Heart left ventricle (tissue), 16 donors: ENCODE measurements around the gene TEAD1. TPM values are rescaled to one million over a fixed set of nuclear protein-coding genes. Genes with fewer than 3 reads are reported as not detected.

Experiments
- ATAC-seq, 4 donors: fragments of 200-7000 bp; cut with Tn5 transposase; one replicate each; pipeline ENCODE4 v1.9.1; 2020 to 2022; ENCODE audit warnings: moderate library complexity in 4 of 4, mild to moderate bottlenecking in 3 of 4, moderate number of reproducible peaks in 1 of 4
- DNase-seq, 5 donors: peaks; one replicate each; pipeline ENCODE4 v3.0.0-alpha.2; 2020
- H3K27ac ChIP-seq, 12 donors: fragments of 200-600 bp; sonication (generic) in 4 of 12; one replicate each; pipeline versions ENCODE4 v1.5.0 to v1.8.0; 2016 to 2022; ENCODE audit warnings: mild to moderate bottlenecking in 2 of 12
- H3K27me3 ChIP-seq, 9 donors: fragments of 200-600 bp; sonication (generic) in 2 of 9; one replicate each; pipeline versions ENCODE4 v1.5.1 to v1.8.0; 2016 to 2022; ENCODE audit warnings: mild to moderate bottlenecking in 3 of 9
- H3K36me3 ChIP-seq, 9 donors: fragments of 200-600 bp; sonication (generic) in 2 of 9; one replicate each; pipeline versions ENCODE4 v1.5.0 to v1.8.0; 2018 to 2022; ENCODE audit warnings: mild to moderate bottlenecking in 2 of 9
- H3K4me1 ChIP-seq, 12 donors: fragments of 200-600 bp; sonication (generic) in 4 of 12; one replicate each; pipeline versions ENCODE4 v1.5.0 to v1.8.0; 2016 to 2022; ENCODE audit warnings: mild to moderate bottlenecking in 3 of 12
- H3K4me3 ChIP-seq, 12 donors: fragments of 200-600 bp; sonication (generic) in 4 of 12; one replicate each; pipeline versions ENCODE4 v1.5.0 to v1.8.0; 2017 to 2022; ENCODE audit warnings: mild to moderate bottlenecking in 9 of 12, moderate library complexity in 4 of 12
- H3K9me3 ChIP-seq, 12 donors: fragments of 200-600 bp; sonication (generic) in 4 of 12; one replicate each; pipeline versions ENCODE4 v1.5.0 to v1.8.0; 2016 to 2022; ENCODE audit warnings: mild to moderate bottlenecking in 1 of 12
- POLR2A ChIP-seq, 2 donors: fragments of 450-650 bp; IDR thresholded peaks; one replicate each; pipeline ENCODE4 v1.6.1; 2017; ENCODE audit warnings: antibody characterized with exemption in 2 of 2, mild to moderate bottlenecking in 2 of 2, moderate library complexity in 2 of 2
- WGBS, 4 donors: extraction: QIAGEN DNeasy Blood & Tissue Kit in 2 of 4; methylation state at CpG; one replicate each; pipeline versions ENCODE4 v1.1.5 to v1.1.7; 2013 to 2018; 5-methylcytosine and 5-hydroxymethylcytosine counted together
- intact Hi-C, 10 donors: fragments of 100-400 bp; cut with DNase I; formaldehyde crosslinking; loops; one replicate each; pipeline versions ENCODE4 v1.11.1 to v1.14.2; 2022
- polyA plus RNA-seq, 2 donors: library from polyadenylated mRNA; stranded (reverse); fragments of 200-250 nt; gene quantifications; one replicate each; pipeline ENCODE4 v1.2.3, GENCODE V29; 2013
- total RNA-seq, 9 donors: library from RNA; depleted of rRNA in 2 of 9; stranded (reverse); fragments of >200 nt in 2 of 9; fragmentation: NEBNext Ultra II Directional in 3 of 9; extraction: Animal tissue kit (Norgen Biotek cat#: 25700) in 3 of 9; gene quantifications; one replicate each; pipeline versions ENCODE4 v1.1.0 to v1.2.4, GENCODE V29; 2016 to 2023
- TF ChIP-seq, protein P1 (sequence below), 12 donors: fragments of 200-600 bp; sonication (generic) in 4 of 12; IDR thresholded peaks; one replicate each; pipeline versions ENCODE4 v1.5.0 to v1.8.0; 2018 to 2022; ENCODE audit warnings: antibody characterized with exemption in 12 of 12, mild to moderate bottlenecking in 5 of 12
- donor health status: ischemic (EF 13 %, LVEDD 7.1; RV severe dilation, severe dysfunction).
- donor health status: healthy with polysubstance abuse.
- donor health status: DM: no; HTN: yes; CAD: no.
- donor health status: DM: no; HTN: no; CAD: no.
- donor health status: ischemic (EF 25% LVEDD 6.9; RV normal size, moderate dysfunction).
- donor health status: ischemic (EF 25% LVEDD 5.7; RV mildly dilated, moderate dysfunction).
- donor health status: healthy.
- donor health status: DM: yes; HTN: yes; CAD: no.
- donor health status: ischemic (EF 35%, LVEDD 5.7; RV mildly dilated, moderate dysfunction).
- donor health status: nonischemic (EF 11% LVEDD 7.7; RV severe dilation, severe dysfunction).
- donor health status: DM: yes; HTN: yes; CAD: no.
- donor health status: PGD.
- donor health status: ischemic (EF 29% LVEDD 5.4; RV normal size, mild dysfunction).
- donor health status: nonischemic (EF 23%, LVEDD 6.1; RV moderate dilation, normal function).

TEAD1 gene
- total and polyA plus RNA-seq, 11 donors, result 14.4 to 161 (median 113) TPM

DNA sequence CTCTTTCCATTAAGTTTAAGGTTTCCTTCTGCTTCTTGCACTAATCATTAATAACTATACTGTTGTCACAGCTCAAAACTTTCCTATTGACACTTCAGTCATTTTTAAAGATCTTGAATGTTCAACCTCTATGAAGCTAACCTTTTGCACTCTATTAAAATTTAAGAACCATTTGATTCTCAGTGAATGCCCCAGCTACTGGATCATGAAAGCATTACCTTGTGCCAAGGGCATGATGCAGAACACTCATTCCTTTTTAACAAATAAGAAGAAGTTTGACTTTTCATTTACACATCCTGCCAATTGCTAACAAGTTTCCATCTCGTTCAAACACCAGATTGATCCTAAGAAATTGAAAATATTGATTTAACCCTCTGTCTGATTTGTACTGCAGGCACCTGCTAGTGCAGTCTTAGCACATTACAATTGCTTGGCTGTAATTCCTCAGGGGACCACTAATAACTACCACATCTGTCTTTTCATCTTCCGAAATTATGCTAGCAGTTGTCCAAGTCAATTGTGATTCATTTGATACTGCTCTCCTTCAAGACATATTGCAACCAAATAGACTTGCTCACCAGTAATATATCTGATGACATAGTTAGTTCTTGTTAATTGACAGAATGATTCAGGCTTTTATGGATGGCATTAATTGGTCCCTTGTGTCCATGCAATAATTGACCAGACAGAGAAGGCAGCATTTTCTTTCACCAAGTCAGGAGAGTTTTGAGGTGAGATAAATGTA, 158.4 kb downstream of the TEAD1 start:
- Histone ChIP-seq H3K9me3 (no peaks in the 10 kb centered on the region), H3K4me3 (no peak overlapping the region), H3K27ac (no peak overlapping the region), H3K4me1 (peaks cover 0 to 26% (median 15%) of the 10 kb centered on the region in 12 donors), H3K36me3 (no peaks in the 10 kb centered on the region), H3K27me3 (no peaks in the 10 kb centered on the region)
- no peak for TF ChIP-seq POLR2A (IDR thresholded peaks at IDR 0.05)
- TF ChIP-seq, protein P1, sequence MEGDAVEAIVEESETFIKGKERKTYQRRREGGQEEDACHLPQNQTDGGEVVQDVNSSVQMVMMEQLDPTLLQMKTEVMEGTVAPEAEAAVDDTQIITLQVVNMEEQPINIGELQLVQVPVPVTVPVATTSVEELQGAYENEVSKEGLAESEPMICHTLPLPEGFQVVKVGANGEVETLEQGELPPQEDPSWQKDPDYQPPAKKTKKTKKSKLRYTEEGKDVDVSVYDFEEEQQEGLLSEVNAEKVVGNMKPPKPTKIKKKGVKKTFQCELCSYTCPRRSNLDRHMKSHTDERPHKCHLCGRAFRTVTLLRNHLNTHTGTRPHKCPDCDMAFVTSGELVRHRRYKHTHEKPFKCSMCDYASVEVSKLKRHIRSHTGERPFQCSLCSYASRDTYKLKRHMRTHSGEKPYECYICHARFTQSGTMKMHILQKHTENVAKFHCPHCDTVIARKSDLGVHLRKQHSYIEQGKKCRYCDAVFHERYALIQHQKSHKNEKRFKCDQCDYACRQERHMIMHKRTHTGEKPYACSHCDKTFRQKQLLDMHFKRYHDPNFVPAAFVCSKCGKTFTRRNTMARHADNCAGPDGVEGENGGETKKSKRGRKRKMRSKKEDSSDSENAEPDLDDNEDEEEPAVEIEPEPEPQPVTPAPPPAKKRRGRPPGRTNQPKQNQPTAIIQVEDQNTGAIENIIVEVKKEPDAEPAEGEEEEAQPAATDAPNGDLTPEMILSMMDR (IDR thresholded peaks at IDR 0.05), result no peak
- ATAC-seq, result no peak
- intact Hi-C loops, result no loop called here
- 56 to 71% (median 66%) methylated on average over 2 of the region's 2 CpGs for WGBS, 4 donors
- no peak for DNase-seq

DNA sequence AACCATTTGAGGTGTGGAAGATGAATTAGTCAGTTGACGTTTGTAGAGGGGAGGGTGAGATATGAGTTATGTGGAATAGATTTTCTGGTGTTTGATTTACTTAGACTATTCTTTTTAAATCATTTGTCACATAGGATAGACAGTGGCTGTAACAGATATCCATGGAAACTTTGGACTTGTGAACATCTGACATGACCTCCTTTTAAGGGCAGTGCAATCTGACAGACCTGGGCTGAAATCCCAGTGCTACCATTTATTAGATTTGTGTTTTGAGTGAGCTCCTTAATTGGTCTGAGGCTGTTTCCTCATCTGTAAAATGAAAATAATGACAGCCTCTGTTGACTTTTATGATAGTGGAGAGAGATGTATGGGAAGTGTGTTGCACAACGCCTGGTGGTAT, 159.9 kb downstream of the TEAD1 start:
- 92 to 95% (median 94%) methylated on average over 2 of the region's 2 CpGs for WGBS, 4 donors
- ATAC-seq (no peak), DNase-seq (no peak)
- Histone ChIP-seq H3K27me3 (no peaks in the 10 kb centered on the region), H3K4me3 (no peak overlapping the region), H3K27ac (no peak overlapping the region), H3K36me3 (no peaks in the 10 kb centered on the region), H3K4me1 (peaks cover 0 to 14% (median 9%) of the 10 kb centered on the region in 12 donors), H3K9me3 (no peaks in the 10 kb centered on the region)
- TF ChIP-seq, protein P1 (IDR thresholded peaks at IDR 0.05), result no peak
- no peak for TF ChIP-seq POLR2A (IDR thresholded peaks at IDR 0.05)
- intact Hi-C loops, result no loop called here

DNA sequence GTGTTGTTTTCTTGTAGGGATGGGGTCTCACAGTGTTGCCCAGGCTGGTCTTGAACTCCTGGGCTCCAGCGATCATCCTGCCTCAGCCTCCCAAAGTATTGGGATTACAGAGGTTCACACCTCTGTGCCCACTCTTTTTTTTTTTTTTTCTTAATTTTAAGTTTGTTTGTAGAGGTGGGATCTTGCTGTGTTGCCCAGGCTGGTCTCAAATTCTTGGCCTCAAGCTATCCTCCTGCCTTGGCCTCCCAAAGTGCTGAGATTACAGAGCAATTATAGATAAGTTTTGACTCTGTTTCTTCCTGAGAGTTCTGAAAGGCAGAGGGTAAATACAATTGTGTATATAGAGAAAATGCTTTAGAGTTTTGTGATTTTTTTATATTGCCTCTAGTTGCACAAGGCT, 160.4 kb downstream of the TEAD1 start:
- Histone ChIP-seq H3K27me3 (no peaks in the 10 kb centered on the region), H3K9me3 (no peaks in the 10 kb centered on the region), H3K27ac (no peak overlapping the region), H3K4me3 (no peak overlapping the region), H3K4me1 (peaks cover 0 to 10% (median 5%) of the 10 kb centered on the region in 12 donors), H3K36me3 (no peaks in the 10 kb centered on the region)
- DNase-seq, result no peak
- ATAC-seq, result no peak
- intact Hi-C loops, result no loop called here
- TF ChIP-seq POLR2A (IDR thresholded peaks at IDR 0.05), result no peak
- TF ChIP-seq, protein P1 (IDR thresholded peaks at IDR 0.05), result no peak
- 94 to 100% (median 99%) methylated on average over 1 of the region's 1 CpG for WGBS, 4 donors

DNA sequence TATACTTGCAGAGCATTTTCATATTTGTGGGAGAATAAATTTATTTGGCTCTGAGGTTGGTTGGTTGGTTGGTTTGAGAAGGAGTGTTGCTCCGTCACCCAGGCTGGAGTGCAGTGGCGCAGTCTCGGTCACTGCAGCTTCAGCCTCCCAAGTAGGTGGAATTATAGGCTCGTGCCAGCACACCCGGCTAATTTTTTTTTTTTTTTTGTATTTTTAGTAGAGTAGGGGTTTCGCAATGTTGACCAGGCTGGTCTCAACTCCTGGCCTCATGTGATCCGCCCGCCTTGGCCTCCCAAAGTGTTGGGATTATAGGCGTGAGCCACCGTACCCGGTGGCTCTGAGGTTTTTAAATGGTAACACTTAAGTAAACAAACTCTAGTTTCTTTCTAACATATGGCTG, 161.1 kb downstream of the TEAD1 start:
- DNase-seq (no peak), ATAC-seq (no peak)
- H3K27ac ChIP-seq, result no peak overlapping the region
- peaks cover 0 to 9% (median 4%) of the 10 kb centered on the region in 12 donors for H3K4me1 ChIP-seq
- no peaks in the 10 kb centered on the region for H3K36me3 ChIP-seq
- H3K27me3 ChIP-seq, result no peaks in the 10 kb centered on the region
- TF ChIP-seq, protein P1 (IDR thresholded peaks at IDR 0.05), result no peak
- TF ChIP-seq POLR2A (IDR thresholded peaks at IDR 0.05), result no peak
- no peaks in the 10 kb centered on the region for H3K9me3 ChIP-seq
- WGBS, 4 donors, result 87 to 96% (median 92%) methylated on average over 11 of the region's 11 CpGs
- intact Hi-C loops, result no loop called here
- H3K4me3 ChIP-seq, result no peak overlapping the region
